GM19099 (cell line): Measurements from ENCODE around the gene RNF181.

Experiments
- POLR2A ChIP-seq: IDR thresholded peaks from 3 replicates; pipeline ENCODE4 v1.6.1; 2011; ENCODE audit warnings: low read depth; ENCODE audit not compliant: insufficient read length; ENCODE audit errors: extremely low read depth

RNF181 gene

DNA sequence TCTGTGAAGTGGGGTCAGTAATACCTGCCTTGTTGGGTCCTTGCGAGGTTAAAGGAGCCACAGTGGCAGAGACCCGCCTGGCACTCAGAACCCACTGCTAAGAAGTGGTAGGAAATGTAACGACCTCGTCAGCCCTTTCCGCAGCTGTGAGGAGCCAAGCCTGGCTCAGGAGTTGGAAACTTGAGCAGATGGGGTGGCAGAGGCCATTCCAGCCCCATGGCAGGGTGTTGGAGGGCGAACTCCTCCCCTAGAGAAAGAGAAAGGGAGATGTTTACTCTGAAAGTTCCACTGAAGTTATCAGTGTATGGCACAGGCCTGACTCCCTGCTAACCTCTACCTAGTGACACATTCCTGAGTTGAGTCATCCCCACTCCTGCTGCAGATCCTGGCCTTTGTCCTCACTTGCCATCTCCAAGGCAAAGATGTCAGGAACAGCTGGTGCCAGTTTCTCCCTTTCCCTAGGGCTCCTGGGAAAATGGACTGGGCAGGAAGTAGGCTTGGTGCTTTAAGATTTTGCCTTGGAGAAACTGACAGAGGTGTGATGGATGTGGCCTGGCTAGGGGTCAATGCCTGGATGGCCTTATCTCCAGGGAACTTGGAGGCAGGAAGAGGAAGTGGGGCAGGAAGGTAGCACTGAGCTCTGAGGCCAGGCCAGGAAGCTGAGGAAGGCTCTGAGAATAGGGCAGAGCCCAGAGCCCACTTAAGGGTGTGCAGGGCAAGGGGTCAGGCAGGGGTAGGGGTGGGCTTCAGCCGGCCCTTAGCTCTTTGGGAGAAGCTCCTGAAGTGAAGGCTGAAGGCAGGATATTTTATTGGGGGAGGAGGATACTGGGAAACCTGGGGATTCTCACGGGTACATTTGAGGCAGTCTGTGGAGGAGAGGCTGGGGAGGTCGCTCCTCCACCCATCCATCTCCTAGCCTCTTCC is 10.4 kb upstream of the RNF181 start:
- no peak for TF ChIP-seq POLR2A

DNA sequence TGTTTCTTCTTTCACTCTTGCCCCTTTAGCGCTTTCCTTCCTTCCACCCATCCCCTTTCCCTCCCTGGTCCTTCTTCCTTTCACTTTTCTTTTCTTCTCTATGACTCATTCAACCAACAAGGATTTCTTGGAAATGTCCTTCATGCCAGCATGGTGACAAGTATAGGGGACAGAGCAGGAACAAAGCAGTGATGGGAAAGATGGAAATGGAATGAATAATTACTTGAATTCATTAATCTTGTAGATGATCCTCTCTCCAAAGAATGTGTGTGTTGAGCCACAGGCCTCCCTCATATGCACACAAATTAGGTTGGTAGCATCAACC is 9.8 kb upstream of the RNF181 start:
- no peak for TF ChIP-seq POLR2A

DNA sequence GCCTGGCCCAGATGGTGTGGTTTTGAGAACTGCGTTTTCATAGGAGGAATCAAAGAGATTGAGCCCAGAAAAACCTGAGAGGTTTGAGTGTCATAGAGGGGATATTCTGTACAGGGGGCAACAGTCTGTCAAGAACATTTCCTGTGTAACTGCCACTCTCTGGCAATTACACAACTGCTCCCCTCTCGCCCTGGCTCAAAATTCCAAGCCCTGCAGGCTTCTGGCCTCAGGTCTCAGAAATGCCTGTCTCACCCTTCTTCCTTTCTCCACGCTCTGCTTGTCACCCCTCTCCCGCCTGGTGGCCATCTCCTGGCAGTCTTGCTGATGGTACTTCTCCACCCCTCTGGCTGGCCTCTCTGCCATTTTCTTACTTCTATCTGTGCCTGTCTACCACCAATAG is 7.3 kb upstream of the RNF181 start:
- TF ChIP-seq POLR2A, result no peak

DNA sequence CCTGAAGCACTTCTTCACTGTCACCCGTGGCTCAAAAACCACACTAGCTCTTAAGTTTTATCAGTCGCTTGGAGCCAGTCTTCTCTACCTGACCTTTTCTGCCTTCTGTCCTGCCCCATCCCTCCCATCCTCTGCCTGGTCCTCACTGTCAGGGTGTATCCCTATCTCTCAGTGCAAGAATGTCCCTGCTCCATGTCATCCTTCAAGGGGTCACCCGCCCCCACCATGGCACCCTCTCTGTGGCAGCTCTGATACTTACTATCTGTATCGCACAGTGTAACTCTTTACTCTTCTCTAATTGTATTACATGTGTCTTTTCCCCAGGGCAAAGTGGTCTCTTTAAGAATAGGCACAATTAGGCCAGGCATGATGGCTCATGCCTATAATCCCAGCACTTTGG is 6.9 kb upstream of the RNF181 start:
- TF ChIP-seq POLR2A, result no peak

DNA sequence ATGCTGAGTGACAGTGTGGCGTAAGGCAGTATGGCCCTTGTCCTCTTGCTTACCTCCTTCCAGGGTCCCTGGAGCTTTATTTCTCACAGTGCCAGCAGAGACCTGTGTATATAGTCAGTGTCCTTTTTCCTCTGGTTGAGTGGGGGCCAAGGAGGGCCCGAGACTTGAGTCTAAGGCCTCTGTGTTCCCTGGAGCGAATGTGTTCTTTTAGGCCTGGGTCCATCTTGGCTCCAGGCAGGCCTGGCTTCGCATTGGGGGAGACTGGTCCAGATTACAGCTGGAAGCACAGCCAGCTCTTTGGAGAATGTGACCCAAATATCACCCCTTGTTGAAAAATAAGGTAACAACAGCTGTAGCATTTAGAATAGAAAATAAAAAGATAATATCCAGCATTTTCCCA is 6.4 kb upstream of the RNF181 start:
- TF ChIP-seq POLR2A, result no peak

DNA sequence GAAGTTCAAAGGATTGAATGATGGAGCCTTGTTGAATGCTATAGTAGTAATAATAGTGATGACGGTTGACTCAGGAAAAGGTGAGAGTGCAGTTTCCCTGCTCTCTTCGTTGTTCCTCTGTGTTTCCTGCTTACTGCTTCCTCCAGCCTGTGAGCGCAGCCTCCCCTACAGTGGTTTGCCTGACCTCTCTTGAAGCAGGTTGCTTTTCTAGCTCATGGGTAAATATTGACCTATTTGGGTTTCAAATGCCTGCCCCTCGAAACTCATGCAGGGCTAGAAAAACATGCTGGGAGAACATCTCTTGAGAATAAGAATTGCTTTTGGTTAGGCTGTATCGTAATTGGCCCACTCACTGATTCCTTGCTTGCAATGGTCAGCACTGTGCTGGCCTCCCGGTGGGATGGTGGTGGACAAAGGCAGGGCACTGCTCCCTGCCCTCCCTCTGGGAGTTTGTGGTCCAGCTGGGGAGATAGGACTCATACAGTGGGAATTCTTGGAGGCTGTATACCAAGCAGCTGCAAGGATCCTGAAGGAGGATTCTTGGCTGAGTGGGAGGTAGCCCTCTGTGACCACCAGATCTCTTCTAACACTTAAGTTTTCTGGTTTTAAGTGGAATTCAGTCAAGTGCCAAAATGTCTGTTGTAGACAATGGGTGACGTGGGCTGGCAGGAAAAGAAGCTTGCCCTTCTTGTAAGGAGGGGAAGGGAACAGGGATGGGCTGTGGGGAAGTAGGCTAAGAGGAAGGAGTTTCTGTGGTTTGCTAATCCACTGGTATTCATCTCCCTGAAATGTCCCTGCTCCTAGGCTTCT is 5.4 kb upstream of the RNF181 start:
- no peak for TF ChIP-seq POLR2A

DNA sequence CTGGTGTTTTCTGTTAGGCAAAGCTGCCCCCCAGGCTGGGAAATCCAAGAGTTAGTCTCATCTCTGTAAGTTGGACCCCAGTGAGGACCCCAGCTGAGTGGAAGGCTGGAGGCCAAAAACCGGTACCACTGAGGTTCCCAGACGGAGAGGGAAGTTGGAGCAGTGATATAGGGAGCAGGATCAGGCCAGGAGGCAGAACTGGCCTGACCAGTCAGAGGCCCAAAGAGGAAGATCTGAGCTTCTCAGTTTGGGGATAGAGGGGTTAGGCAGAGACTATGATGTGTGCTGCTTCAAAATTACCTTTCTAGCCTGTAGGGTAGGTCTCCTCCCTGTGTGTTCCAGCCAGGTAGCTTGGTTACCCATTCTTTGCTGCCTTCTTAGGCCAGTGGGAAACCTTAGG is 4.6 kb upstream of the RNF181 start:
- no peak for TF ChIP-seq POLR2A

DNA sequence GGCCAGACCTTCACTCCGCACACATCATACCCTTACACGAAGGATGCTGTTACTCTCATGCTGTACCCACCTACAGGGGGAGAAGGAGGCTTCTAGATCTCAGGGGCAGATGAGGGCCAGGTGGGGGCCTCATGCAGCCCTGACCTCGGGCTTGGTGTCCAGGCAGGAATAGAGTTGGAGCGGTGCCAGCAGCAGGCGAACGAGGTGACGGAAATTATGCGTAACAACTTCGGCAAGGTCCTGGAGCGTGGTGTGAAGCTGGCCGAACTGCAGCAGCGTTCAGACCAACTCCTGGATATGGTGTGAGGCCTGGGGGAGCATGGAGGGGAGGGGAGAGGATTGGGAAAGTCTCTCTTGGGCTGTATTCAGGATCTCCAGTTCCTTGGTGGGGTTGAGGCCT is 4.0 kb upstream of the RNF181 start:
- no peak for TF ChIP-seq POLR2A

DNA sequence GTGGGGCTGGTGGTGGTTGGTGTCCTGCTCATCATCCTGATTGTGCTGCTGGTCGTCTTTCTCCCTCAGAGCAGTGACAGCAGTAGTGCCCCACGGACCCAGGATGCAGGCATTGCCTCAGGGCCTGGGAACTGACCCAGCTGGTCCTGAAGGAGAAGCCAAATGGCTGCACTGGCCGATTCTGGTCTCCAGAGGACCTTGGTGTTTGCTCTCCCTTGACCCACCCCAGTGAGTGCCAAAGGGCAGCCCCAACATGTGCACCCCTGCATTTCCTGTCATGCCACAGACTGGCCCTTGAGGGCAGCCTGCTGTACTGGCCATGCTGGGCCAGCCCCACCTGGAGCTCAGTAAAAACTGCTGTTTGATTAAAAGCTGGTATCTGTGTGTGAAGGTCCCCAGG is 2.5 kb upstream of the RNF181 start:
- TF ChIP-seq POLR2A, result no peak

DNA sequence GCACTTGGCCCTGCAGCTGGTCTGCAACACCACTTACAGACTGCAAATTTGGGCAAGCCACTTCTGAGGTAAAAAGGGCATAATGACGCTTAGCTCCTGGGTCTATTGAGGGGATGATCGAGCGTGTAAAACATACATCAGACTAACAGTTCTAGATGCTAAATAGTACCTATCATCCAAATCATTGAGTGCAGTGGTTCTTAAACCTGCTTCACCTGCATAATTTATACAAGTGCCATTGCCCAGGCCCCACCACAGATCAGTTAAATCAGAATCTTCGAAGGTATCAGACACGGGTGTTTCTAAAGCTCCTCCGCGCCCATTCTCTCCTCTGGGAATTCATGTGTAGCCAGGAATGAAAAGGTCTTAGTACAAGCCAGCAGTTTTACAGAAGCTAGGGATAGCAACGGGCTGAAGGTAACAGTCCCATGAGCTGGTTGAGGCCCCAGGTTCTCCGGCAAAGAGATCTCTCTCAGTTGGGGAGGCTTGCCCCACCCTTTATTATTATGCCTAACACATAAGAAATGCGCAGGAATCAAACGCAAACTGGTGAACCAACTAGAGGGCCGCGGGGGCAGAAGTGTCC is 737 bp upstream of the RNF181 start:
- peak; percentile 9 for TF ChIP-seq POLR2A

DNA sequence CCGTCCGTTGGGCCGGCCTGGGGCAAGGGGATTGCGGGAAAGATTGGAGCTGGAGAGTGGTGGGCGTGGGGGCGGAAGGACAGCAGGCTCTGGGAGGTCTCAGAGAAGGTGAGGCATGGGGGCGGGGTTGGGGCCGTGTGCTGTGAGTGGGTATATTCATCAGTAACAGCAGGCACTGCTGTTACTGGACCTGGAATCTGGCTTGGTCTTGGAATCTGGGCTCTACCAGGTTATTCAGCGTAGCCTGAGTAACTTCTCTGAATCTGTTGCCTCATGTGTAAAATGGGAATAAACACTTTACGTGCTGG is 435 bp downstream of the RNF181 start:
- no peak for TF ChIP-seq POLR2A

DNA sequence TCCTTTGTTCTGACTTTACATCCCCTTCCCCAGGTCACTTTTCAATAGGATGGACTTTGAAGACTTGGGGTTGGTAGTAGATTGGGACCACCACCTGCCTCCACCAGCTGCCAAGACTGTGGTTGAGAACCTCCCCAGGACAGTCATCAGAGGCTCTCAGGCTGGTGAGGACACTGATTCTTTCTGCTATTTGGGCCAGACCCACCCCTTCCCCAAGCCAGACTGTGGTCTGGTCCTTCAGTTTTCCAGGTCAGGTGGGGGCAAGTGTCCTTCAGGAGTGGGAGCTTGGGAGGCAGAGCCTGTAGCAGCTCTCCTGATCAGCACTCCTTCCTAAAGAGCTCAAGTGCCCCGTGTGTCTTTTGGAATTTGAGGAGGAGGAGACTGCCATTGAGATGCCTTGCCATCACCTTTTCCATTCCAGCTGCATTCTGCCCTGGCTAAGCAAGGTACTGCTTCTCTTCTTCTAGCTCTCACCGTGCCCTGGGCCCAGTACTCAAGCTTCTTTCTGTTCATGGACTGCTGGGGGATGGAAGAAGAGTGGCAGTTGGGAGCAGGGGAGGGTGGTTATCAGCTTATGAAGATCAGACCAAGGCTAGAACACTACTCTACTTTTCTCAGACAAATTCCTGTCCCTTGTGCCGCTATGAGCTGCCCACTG is 1.1 kb downstream of the RNF181 start:
- TF ChIP-seq POLR2A, result no peak

DNA sequence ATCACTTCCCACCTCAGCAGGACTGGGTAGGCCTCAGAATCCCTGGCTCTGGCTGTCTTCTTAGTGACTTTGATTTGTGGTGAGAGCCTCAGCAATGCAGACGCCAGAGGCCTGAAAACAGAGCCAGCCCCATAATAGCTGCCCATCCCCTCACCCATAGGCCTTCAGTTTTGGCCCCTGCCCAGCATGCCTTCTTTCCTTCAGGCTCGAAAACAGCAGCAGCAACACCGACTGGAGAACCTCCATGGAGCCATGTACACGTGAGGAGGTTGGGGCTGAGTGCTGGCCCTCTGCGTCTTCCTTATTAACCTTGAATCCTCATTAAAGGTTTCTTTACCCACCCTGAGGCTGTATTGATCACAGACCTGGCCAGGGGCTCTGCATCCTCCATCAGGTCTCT is 1.7 kb downstream of the RNF181 start:
- TF ChIP-seq POLR2A, result no peak

DNA sequence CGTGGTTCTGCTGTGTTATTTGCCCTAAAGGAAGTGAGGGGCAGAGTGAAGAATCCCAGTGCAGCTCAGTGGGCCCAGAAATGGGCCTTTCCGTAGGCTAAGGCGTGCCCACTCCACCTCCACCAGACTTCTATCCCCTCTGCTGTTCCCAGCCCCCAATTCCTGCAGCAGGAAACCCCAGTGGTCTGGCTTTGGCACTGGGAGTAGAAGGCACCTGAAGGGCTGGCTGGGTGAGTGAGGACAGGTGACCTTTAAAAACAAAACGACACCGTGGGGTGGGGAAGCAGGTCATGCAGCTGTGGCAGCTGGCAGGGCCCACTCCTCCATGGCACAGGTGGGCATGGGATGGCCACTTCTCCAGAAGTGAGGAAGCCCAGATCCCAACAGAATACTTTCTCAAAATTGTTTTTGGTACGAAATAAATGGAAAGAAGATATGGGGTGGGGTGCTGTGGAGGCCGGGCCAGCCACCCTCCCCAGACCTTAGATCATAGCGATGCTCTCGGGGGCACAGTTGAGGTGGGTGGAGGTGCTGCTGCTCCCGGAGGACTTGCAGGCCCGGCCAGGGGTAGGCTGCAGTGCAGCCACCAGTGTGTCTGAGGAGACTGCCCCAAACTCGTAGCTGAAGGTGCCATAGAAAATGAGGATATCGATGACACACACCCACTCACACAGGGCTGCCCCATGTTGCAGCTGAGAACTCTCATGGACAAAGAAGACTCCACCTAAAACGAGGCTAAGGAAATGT is 3.2 kb downstream of the RNF181 start:
- TF ChIP-seq POLR2A, result no peak
